Activated T-cell treated with anti-CD3 and anti-CD28 coated beads, Interleukin-2, amount 50 U/mL, for 4 hours (primary cell): Measurements from ENCODE around the gene DDX11. TPM values are rescaled to one million over a fixed set of nuclear protein-coding genes. Genes with fewer than 3 reads are reported as not detected.

Experiments
- total RNA-seq, 3 donors: library from RNA; stranded (reverse); gene quantifications; one replicate each; pipeline ENCODE4 v1.2.1, GENCODE V29; 2021

The DDX11 gene
- total RNA-seq, 3 donors from 2014 or later, result 117 to 134 (median 129) TPM

Other genes starting within 250 kb of the DDX11 start
- not detected for gene TSPAN11, start 147.1 kb upstream of the DDX11 start, total RNA-seq